ENCODE data around the gene UGT1A5. TPM values are rescaled to one million over a fixed set of nuclear protein-coding genes. Genes with fewer than 3 reads are reported as not detected.

The UGT1A5 gene
- total and polyA plus RNA-seq, 2 of the 4 experiments (the other 2 are of a cell fraction), result not detected

DNA sequence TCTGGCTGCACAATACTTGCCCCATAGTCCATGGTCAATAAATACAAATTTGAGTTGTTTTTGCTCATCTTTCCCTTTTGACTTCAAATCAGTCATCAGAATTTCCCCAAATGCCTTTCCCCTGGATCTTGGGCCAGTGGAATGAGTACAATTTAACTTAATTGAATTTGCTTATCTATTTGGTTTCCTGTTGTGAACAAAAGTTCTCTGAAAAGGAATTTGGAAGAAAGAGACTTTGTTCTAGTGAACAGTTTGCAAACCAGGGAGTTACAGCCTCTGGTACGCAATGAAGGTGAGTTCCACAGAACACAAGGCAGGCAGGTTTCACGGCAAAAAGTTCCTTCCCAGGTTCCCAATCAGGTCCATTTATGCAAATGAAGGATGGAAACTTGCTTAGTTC, 46.1 kb downstream of the UGT1A5 start:
- Histone ChIP-seq H4K8ac (ENCODE audit: low read depth in 2 of 2, low read length in 2 of 2) (no peak overlapping the region), H3K14ac (replicated peaks; ENCODE audit: low read depth, low read length) (no peak overlapping the region), H2BK120ac (ENCODE audit: low read depth, low read length) (no peak overlapping the region), H3K18ac (ENCODE audit: low read depth, low read length) (no peak overlapping the region), H3K56ac (ENCODE audit: extremely low read depth, insufficient read depth, low read length) (no peak overlapping the region), H4K5ac (ENCODE audit: low read depth, low read length) (no peak overlapping the region), H3K4me2 (ENCODE audit: low read depth, low read length) (no peak overlapping the region), H4K20me1 (ENCODE audit: insufficient read depth, low read length) (no peaks in the 10 kb centered on the region), H3K27me3 (ENCODE audit: control insufficient read depth, insufficient read depth, low read length) (no peaks in the 10 kb centered on the region), H2BK15ac (ENCODE audit: low read depth, low read length) (no peak overlapping the region; the same call in 2 of the 3 replicates), H3K27ac (ENCODE audit: insufficient read depth, low read length) (no peak overlapping the region), H2BK20ac (ENCODE audit: low read depth, low read length) (no peak overlapping the region), H2AK9ac (replicated peaks; ENCODE audit: low read depth, low read length, poor library complexity) (no peak overlapping the region), H2BK5ac (ENCODE audit: low read depth, low read length, poor library complexity, severe bottlenecking) (no peak overlapping the region), H3K36me3 (ENCODE audit: control insufficient read depth, insufficient read depth, low read length) (no peaks in the 10 kb centered on the region), H3K79me1 (ENCODE audit: low read depth in 1 of 2, low read length in 2 of 2) (no peaks in the 10 kb centered on the region), H2AK5ac (ENCODE audit: low read depth, low read length) (no peak overlapping the region), H3K9ac (ENCODE audit: low read depth, low read length) (no peak overlapping the region), H3K4me3 (ENCODE audit: insufficient read depth, low read depth, low read length) (no peak overlapping the region), H3K9me3 (ENCODE audit: control insufficient read depth, insufficient read depth, low read length) (no peaks in the 10 kb centered on the region), H4K91ac (ENCODE audit: insufficient read depth, low read depth, low read length) (no peak overlapping the region), H3K4ac (ENCODE audit: low read depth, low read length) (peak overlapping the region; percentile 20; the same call in 1 of the 2 replicates), H2AFZ (replicated peaks; ENCODE audit: low read length, poor library complexity) (no peak overlapping the region), H3K23ac (ENCODE audit: low read depth, low read length) (no peak overlapping the region), H3K9me1 (ENCODE audit: insufficient read depth, low read length) (no peaks in the 10 kb centered on the region), H3K4me1 (ENCODE audit: control insufficient read depth, insufficient read depth, low read length) (peaks cover 7% of the 10 kb centered on the region)
- WGBS, 2 experiments (ENCODE audit: extremely low coverage in 2 of 2, insufficient read length in 1 of 2), result 69% methylated on average over 2 of the region's 2 CpGs; no CpG with 5 or more reads in 1 of the 2 experiments
- CTCF ChIA-PET, result no interaction called here
- dilution Hi-C loops (cut with HindIII; ENCODE audit: low sequenced_read_pairs, unreplicated experiment) (no loop called here), in situ Hi-C loops (cut with MboI; ENCODE audit: low sequenced_read_pairs) (no loop called here), intact Hi-C loops (cut with micrococcal nuclease) (no loop called here)
- POLR2A ChIA-PET (ENCODE audit: unreplicated experiment), result no interaction called here
- ATAC-seq (ENCODE audit: low read depth), result no peak
- BruUV-seq (replicated peaks), result no TSS peak
- TF ChIP-seq BHLHE40 (IDR thresholded peaks at IDR 0.05; ENCODE audit: low read depth, low read length), result no peak
- no peak for TF ChIP-seq RFX5 (IDR thresholded peaks at IDR 0.05; ENCODE audit: low read depth, low read length)
- no peak for TF ChIP-seq FOS (IDR thresholded peaks at IDR 0.05; ENCODE audit: low read depth, low read length)
- no peak for TF ChIP-seq RAD21 (IDR thresholded peaks at IDR 0.05; ENCODE audit: low read length)
- TF ChIP-seq CEBPB (IDR thresholded peaks at IDR 0.05; ENCODE audit: low read depth, low read length), result no peak
- TF ChIP-seq MXI1 (IDR thresholded peaks at IDR 0.05; ENCODE audit: borderline replicate concordance, low read depth, low read length), result no peak
- TF ChIP-seq MAZ (IDR thresholded peaks at IDR 0.05; ENCODE audit: borderline replicate concordance, low read depth, low read length), result no peak
- TF ChIP-seq, protein P1, sequence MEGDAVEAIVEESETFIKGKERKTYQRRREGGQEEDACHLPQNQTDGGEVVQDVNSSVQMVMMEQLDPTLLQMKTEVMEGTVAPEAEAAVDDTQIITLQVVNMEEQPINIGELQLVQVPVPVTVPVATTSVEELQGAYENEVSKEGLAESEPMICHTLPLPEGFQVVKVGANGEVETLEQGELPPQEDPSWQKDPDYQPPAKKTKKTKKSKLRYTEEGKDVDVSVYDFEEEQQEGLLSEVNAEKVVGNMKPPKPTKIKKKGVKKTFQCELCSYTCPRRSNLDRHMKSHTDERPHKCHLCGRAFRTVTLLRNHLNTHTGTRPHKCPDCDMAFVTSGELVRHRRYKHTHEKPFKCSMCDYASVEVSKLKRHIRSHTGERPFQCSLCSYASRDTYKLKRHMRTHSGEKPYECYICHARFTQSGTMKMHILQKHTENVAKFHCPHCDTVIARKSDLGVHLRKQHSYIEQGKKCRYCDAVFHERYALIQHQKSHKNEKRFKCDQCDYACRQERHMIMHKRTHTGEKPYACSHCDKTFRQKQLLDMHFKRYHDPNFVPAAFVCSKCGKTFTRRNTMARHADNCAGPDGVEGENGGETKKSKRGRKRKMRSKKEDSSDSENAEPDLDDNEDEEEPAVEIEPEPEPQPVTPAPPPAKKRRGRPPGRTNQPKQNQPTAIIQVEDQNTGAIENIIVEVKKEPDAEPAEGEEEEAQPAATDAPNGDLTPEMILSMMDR (conservative IDR thresholded peaks at IDR 0.05; ENCODE audit: low read depth, low read length), result no peak
- no peak for TF ChIP-seq SMC3 (IDR thresholded peaks at IDR 0.05; ENCODE audit: low read depth, low read length)
- TF ChIP-seq, protein P2, sequence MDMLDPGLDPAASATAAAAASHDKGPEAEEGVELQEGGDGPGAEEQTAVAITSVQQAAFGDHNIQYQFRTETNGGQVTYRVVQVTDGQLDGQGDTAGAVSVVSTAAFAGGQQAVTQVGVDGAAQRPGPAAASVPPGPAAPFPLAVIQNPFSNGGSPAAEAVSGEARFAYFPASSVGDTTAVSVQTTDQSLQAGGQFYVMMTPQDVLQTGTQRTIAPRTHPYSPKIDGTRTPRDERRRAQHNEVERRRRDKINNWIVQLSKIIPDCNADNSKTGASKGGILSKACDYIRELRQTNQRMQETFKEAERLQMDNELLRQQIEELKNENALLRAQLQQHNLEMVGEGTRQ (IDR thresholded peaks at IDR 0.05; ENCODE audit: low read depth, low read length), result no peak
- TF ChIP-seq MAFK (IDR thresholded peaks at IDR 0.05; ENCODE audit: low read depth, low read length), result no peak
- DNase-seq, result peak; percentile 22
